Measurements from ENCODE around the gene LTA.
A peak's percentile ranks its signal among the peaks of the same experiment; 100 is the strongest.

The LTA gene

DNA sequence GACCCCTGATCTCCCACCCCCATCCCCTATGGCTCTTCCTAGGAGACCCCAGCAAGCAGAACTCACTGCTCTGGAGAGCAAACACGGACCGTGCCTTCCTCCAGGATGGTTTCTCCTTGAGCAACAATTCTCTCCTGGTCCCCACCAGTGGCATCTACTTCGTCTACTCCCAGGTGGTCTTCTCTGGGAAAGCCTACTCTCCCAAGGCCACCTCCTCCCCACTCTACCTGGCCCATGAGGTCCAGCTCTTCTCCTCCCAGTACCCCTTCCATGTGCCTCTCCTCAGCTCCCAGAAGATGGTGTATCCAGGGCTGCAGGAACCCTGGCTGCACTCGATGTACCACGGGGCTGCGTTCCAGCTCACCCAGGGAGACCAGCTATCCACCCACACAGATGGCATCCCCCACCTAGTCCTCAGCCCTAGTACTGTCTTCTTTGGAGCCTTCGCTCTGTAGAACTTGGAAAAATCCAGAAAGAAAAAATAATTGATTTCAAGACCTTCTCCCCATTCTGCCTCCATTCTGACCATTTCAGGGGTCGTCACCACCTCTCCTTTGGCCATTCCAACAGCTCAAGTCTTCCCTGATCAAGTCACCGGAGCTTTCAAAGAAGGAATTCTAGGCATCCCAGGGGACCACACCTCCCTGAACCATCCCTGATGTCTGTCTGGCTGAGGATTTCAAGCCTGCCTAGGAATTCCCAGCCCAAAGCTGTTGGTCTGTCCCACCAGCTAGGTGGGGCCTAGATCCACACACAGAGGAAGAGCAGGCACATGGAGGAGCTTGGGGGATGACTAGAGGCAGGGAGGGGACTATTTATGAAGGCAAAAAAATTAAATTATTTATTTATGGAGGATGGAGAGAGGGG is 1.4 kb downstream of the LTA start:
- TF ChIP-seq GATA2 (IDR thresholded peaks at IDR 0.05; ENCODE audit: low read depth, low read length) (no peak), GATA3 (IDR thresholded peaks at IDR 0.05; ENCODE audit: low read depth, low read length) (no peak)

DNA sequence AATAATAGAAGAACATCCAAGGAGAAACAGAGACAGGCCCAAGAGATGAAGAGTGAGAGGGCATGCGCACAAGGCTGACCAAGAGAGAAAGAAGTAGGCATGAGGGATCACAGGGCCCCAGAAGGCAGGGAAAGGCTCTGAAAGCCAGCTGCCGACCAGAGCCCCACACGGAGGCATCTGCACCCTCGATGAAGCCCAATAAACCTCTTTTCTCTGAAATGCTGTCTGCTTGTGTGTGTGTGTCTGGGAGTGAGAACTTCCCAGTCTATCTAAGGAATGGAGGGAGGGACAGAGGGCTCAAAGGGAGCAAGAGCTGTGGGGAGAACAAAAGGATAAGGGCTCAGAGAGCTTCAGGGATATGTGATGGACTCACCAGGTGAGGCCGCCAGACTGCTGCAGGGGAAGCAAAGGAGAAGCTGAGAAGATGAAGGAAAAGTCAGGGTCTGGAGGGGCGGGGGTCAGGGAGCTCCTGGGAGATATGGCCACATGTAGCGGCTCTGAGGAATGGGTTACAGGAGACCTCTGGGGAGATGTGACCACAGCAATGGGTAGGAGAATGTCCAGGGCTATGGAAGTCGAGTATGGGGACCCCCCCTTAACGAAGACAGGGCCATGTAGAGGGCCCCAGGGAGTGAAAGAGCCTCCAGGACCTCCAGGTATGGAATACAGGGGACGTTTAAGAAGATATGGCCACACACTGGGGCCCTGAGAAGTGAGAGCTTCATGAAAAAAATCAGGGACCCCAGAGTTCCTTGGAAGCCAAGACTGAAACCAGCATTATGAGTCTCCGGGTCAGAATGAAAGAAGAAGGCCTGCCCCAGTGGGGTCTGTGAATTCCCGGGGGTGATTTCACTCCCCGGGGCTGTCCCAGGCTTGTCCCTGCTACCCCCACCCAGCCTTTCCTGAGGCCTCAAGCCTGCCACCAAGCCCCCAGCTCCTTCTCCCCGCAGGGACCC is 2.3 kb downstream of the LTA start:
- TF ChIP-seq GATA3 (IDR thresholded peaks at IDR 0.05; ENCODE audit: low read depth, low read length) (no peak), GATA2 (IDR thresholded peaks at IDR 0.05; ENCODE audit: low read depth, low read length) (no peak)

DNA sequence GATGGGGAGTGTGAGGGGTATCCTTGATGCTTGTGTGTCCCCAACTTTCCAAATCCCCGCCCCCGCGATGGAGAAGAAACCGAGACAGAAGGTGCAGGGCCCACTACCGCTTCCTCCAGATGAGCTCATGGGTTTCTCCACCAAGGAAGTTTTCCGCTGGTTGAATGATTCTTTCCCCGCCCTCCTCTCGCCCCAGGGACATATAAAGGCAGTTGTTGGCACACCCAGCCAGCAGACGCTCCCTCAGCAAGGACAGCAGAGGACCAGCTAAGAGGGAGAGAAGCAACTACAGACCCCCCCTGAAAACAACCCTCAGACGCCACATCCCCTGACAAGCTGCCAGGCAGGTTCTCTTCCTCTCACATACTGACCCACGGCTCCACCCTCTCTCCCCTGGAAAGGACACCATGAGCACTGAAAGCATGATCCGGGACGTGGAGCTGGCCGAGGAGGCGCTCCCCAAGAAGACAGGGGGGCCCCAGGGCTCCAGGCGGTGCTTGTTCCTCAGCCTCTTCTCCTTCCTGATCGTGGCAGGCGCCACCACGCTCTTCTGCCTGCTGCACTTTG is 3.3 kb downstream of the LTA start, which contains the start of gene TNF:
Gene TNF (plus strand): TSS at position 231 of the 567 bp plus-strand sequence. CDS start 177 bp downstream, at position 408.
- no peak for TF ChIP-seq GATA3 (IDR thresholded peaks at IDR 0.05; ENCODE audit: low read depth, low read length)

DNA sequence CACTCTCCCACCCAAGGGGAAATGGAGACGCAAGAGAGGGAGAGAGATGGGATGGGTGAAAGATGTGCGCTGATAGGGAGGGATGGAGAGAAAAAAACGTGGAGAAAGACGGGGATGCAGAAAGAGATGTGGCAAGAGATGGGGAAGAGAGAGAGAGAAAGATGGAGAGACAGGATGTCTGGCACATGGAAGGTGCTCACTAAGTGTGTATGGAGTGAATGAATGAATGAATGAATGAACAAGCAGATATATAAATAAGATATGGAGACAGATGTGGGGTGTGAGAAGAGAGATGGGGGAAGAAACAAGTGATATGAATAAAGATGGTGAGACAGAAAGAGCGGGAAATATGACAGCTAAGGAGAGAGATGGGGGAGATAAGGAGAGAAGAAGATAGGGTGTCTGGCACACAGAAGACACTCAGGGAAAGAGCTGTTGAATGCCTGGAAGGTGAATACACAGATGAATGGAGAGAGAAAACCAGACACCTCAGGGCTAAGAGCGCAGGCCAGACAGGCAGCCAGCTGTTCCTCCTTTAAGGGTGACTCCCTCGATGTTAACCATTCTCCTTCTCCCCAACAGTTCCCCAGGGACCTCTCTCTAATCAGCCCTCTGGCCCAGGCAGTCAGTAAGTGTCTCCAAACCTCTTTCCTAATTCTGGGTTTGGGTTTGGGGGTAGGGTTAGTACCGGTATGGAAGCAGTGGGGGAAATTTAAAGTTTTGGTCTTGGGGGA is 4.0 kb downstream of the LTA start:
- TF ChIP-seq GATA3 (IDR thresholded peaks at IDR 0.05; ENCODE audit: low read depth, low read length): no peak; the same call in 1 of the 2 replicates
- TF ChIP-seq GATA2 (IDR thresholded peaks at IDR 0.05; ENCODE audit: low read depth, low read length): peak; percentile 52; the same call in 1 of the 2 replicates

DNA sequence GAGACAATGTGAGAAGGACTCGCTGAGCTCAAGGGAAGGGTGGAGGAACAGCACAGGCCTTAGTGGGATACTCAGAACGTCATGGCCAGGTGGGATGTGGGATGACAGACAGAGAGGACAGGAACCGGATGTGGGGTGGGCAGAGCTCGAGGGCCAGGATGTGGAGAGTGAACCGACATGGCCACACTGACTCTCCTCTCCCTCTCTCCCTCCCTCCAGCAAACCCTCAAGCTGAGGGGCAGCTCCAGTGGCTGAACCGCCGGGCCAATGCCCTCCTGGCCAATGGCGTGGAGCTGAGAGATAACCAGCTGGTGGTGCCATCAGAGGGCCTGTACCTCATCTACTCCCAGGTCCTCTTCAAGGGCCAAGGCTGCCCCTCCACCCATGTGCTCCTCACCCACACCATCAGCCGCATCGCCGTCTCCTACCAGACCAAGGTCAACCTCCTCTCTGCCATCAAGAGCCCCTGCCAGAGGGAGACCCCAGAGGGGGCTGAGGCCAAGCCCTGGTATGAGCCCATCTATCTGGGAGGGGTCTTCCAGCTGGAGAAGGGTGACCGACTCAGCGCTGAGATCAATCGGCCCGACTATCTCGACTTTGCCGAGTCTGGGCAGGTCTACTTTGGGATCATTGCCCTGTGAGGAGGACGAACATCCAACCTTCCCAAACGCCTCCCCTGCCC is 4.9 kb downstream of the LTA start:
- no peak for TF ChIP-seq GATA2 (IDR thresholded peaks at IDR 0.05; ENCODE audit: low read depth, low read length)
- TF ChIP-seq GATA3 (IDR thresholded peaks at IDR 0.05; ENCODE audit: low read depth, low read length): no peak

DNA sequence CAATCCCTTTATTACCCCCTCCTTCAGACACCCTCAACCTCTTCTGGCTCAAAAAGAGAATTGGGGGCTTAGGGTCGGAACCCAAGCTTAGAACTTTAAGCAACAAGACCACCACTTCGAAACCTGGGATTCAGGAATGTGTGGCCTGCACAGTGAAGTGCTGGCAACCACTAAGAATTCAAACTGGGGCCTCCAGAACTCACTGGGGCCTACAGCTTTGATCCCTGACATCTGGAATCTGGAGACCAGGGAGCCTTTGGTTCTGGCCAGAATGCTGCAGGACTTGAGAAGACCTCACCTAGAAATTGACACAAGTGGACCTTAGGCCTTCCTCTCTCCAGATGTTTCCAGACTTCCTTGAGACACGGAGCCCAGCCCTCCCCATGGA is 5.5 kb downstream of the LTA start:
- no peak for TF ChIP-seq GATA2 (IDR thresholded peaks at IDR 0.05; ENCODE audit: low read depth, low read length)
- TF ChIP-seq GATA3 (IDR thresholded peaks at IDR 0.05; ENCODE audit: low read depth, low read length): no peak

DNA sequence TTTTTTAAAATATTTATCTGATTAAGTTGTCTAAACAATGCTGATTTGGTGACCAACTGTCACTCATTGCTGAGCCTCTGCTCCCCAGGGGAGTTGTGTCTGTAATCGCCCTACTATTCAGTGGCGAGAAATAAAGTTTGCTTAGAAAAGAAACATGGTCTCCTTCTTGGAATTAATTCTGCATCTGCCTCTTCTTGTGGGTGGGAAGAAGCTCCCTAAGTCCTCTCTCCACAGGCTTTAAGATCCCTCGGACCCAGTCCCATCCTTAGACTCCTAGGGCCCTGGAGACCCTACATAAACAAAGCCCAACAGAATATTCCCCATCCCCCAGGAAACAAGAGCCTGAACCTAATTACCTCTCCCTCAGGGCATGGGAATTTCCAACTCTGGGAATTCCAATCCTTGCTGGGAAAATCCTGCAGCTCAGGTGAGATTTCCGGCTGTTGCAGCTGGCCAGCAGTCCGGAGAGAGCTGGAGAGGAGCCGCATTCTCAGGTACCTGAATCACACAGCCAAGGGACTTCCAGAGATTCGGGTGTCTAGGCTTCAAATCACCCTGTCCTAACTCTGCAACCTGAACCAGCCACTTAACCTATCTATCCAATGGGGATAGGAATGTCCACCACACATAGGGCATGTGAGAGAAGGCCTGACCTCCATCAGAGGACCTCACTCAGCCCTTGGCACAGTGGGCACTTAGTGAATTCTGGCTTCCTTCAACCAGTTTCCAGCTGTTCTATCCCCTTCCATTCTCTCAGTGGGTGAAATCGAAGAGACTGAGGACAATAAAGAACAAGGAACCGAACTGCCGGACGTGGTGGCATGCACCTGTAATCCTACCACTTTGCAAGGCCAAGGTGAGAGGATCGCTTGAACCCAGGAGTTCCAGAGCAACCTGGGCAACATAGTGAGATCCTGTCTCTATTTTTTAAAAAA is 6.4 kb downstream of the LTA start:
- no peak for TF ChIP-seq GATA2 (IDR thresholded peaks at IDR 0.05; ENCODE audit: low read depth, low read length)
- TF ChIP-seq GATA3 (IDR thresholded peaks at IDR 0.05; ENCODE audit: low read depth, low read length): no peak

DNA sequence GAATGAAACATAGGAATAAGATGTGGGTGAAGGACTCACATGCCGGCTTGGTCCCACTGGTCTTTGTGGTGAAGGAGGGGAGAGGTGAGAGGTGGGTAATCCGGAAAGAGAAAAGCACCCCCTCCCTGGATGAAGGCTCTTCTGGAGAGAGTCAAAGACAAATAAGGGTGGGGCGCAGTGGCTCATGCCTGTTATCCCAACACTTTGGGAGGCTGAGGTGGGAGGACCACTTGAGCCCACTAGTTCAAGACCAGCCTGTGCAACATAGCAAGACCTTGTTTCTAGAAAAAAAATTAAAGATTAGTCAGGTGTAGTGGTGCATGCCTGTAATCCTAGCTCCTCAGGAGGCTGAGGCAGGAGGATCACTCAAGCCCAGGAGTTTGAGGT is 7.0 kb downstream of the LTA start:
- no peak for TF ChIP-seq GATA3 (IDR thresholded peaks at IDR 0.05; ENCODE audit: low read depth, low read length)
- no peak for TF ChIP-seq GATA2 (IDR thresholded peaks at IDR 0.05; ENCODE audit: low read depth, low read length)

DNA sequence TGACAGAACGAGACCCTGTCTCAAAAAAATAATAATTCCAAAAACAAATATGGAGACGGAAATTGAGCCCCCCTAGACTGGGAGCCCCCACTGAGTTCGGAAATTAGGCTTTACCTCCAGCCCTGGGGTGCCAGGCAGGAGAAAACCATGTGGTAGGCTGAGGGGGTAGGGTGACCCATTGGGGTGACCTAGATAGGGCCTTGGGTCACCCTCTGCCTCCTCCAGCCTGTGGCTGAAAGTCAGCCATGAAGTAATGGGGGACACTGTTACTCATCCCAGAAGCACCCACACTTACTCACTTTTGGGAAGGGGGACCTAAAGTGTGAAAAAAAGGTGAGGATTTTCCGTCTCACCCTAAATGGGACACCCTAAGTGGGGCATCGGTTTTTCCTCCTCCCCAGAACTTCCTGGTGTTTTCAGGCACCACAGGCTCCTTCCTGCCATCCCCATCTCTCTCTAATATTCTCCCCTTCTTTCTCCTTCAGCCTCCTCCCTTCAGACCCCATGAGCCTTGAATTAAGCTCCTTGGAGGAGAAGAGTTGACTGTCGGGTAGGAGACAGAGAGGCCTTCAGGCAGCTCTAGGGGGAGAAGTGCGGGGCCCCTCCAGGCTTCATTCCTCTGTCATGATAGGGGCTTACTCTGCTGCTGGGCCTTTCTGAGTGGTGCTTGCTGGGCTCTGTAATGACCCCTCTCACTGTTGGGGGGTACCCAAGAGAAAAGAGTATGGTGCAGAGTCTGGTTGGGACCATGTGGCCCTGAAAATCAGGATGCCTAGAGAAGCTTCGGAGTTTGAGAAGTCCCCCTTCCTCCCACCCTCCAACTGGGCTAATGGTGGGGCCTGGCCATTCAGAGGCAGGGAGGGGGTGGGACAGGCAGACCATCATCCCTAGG is 7.7 kb downstream of the LTA start:
- TF ChIP-seq GATA3 (IDR thresholded peaks at IDR 0.05; ENCODE audit: low read depth, low read length): no peak
- no peak for TF ChIP-seq GATA2 (IDR thresholded peaks at IDR 0.05; ENCODE audit: low read depth, low read length)

DNA sequence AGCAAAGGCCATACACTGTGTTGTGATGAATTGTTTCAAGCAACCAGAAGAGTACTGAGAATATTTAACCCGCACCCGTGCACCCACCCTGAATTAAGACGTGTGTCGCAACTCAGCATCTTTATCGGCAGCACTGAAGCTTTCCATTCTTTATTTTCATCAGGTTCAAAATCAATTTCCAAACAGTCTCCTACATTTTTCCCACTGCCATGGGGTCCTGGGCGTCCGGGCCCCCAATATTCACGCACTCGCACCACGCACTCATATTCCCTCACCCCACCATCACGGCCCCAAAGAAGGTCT is 8.3 kb downstream of the LTA start:
- no peak for TF ChIP-seq GATA3 (IDR thresholded peaks at IDR 0.05; ENCODE audit: low read depth, low read length)
- TF ChIP-seq GATA2 (IDR thresholded peaks at IDR 0.05; ENCODE audit: low read depth, low read length): no peak

DNA sequence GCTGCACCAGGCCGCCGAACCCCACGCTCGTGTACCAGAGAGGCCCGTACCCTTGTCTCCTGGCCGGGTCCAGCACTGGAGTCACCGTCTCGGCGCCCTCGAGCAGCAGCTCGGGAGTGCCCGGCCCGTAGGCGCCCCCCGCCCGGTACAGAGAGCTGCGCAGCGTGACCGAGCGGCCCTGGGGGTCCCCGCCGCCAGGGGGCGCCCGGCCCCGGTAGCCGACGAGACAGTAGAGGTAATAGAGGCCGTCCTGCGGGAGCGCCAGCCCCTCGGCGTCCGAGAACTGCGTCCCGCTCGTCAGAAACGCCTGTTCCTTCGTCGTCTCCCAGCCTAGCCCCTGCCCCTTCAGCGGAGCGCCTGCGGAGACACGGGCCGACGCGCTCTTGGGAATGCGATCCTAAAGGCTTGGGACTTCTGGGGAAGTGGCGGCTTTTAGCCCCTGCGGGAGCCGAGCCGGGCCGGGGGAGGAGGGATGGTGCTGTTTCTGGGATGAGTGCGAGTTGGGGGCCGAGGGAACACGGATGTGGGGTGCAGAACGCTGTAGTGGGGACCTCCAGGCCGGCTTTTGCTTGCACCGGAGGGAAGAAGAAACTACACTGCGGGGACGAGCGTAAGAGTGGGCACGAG is 8.8 kb downstream of the LTA start:
- TF ChIP-seq GATA2 (IDR thresholded peaks at IDR 0.05; ENCODE audit: low read depth, low read length): no peak
- TF ChIP-seq GATA3 (IDR thresholded peaks at IDR 0.05; ENCODE audit: low read depth, low read length): no peak
